HG03558 (cell line): ENCODE data around the gene ELMO1.

Experiments used
- ATAC-seq: cut with Tn5 transposase; IDR thresholded peaks from one replicate; pipeline ENCODE4 v1.9.1; 2021; ENCODE audit warnings: moderate number of reproducible peaks; ENCODE audit not compliant: unreplicated experiment; ENCODE audit errors: extremely low read depth

ELMO1 gene

DNA sequence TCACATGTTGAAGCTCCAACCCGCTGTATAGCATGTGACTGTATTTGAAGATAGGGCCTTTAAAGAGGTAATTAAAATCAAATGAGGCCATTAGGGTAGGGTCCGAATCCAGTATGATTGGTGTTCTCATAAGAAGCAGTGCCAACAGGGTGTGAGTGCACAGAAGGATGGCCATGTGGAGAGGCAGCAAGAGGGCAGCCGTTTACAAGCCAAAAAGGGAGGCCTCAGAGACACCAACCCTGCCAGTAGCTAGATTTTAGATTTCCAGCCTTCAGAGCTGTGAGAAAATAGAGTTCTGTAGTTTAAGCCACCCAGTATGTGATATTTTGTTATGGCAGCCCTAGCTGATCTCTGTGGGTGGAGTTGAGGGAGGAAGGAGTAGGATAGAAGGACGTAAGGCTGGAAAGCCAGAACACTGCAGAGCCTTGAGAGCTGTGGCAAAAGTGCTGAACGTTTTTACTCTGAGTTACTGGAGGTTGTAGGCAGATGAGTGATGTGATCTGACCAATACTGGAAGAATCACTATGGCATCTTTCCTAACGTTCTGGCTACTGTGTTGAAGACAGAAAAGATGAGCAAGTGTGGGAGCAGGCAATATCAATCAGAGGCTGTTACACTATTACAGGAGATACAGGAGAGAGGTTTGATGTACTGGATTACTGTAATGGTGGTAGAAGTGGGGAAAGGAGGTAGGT is 334.9 kb downstream of the ELMO1 start:
- no peak for ATAC-seq

DNA sequence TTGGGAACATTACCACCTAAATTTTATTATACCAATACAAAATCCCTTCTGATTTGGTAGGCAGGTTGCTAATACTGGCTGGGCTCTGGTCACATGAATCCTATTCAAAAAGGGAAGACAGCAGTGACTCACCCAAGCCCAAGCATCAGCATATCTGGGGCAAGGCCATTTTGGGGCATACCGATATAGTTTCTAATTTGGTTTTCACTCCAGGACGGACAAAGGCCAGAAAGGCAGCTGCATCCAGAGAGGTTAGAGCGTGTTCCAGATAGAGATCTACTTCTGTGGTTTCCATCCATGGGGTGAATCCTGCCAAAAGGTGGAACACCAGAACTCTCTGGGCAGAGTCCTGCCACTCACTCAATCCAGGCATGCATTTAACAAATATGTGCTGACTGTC is 335.8 kb downstream of the ELMO1 start:
- no peak for ATAC-seq

- no peak for ATAC-seq
Observed at GRCh38 chr7:37112218-37112617, 336.4 kb downstream of the ELMO1 start.

DNA sequence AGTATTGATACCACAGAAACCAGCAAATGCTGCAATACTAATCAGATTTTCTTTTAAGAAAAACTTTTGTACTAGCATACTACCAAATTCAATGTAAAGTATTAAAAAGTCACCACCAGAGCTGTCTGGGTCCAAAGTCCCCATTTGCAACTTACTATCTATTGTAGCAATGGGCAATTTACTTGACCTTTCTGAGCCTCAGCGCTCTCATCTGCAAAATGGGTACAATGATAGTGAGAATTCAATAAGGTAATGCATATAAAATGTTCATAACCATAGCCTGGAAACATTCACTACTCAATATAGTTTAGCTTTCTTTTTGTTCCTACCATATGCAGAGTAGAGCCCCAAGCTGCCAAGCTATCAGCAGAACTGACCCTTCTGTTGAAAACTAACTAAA is 337.2 kb downstream of the ELMO1 start:
- no peak for ATAC-seq

DNA sequence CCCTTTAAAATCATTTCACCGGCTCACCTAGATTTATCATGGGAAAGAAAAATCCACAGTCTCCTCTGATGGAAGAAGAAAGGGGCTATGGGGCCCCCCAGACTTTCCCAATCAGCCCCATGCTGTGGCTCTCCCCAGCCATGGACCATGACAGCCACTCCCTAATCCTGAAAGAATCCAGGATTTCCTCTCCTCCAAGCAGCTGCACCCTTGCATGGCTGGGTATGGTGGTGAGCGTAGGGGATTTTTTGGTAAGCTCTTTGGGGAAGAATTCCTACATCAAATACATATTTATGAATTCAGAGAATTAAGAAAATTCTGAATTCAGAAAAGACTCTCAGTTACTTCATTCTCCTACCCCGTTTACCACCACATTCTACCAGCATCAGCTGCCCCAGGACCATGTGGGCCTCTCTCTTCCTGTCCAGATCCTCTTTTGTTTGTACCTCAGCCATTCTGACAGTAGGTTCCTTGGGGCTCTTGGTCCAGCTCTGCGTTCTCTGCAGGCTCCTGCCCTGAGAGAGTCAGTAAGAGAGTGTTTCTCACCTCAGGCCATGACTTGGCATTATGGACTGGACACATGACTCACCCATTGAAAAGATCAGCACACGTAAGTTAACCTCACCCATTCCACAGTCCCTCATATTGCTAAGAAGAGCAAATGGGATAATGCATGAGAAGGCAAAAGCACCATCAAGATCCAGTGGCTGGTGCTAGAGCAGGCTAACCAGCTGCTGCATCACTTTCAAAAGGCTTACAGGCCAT is 337.8 kb downstream of the ELMO1 start:
- no peak for ATAC-seq

DNA sequence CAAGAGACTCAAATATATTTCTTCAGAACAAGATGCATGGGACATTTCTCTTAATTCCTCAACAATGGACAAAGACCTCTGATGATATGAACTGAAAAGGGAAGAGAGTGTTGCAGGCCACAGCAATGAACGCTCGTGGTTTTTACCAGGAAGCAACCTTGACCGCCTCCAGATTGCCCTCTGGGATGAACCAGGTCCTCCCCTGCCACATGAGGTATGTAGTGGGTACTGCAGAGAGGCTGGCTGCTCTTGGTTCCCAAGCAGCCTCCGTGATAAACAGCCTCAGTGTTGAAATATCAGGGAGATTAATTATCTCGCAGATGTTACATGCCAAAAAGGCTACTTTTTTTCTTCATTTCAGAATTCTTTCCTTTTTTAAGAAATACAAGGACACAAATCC is 338.8 kb downstream of the ELMO1 start:
- no peak for ATAC-seq

DNA sequence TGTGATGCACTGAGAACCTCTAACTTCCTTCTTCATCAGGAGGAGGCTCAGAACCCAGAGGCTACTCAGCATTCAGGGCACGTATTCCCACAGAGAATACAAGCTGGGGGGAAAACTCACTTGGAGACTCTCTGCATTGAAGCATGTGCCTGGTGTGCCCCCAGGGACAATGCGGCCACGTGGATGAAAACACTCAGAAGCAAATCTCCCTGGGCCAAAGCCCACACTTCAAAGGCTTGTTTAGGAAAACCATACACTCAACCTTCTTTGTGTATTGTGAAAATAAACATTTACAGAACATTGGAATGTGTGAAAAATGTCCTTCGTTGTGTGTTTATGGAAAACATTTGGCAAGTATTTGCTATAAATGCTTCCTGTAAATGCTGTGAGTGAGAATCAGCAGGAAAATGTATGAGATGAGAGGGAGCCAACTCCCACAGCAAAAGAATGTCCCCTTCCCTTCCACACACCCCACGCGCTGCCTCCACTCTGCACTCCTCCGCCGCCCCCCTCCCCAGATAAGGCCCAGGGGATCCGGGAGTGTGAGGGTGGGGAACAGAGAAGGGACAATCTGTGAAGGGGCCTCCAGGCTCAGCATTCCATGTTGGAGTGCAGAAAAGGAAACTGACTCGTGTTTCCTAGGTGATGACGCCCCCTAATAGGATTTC is 339.5 kb downstream of the ELMO1 start:
- ATAC-seq = no peak

DNA sequence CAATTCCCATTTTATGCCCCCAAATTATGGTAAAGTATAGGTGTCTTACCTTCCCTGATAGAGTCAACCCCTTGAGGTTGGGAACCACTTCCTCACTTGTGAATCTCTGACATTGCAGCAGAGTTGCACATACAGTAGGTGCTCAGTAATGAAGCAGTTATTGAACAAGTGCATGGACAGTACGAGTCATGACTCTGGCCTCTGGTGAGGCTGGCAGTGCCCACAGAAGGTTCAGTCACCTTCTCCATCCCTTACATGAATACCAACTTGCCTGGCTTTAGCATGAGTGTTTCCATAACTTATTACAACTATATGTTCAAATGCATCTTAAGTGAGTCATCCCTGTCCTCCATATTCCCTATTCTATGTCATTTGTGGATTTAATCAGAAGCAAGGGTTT is 340.0 kb downstream of the ELMO1 start:
- no peak for ATAC-seq

DNA sequence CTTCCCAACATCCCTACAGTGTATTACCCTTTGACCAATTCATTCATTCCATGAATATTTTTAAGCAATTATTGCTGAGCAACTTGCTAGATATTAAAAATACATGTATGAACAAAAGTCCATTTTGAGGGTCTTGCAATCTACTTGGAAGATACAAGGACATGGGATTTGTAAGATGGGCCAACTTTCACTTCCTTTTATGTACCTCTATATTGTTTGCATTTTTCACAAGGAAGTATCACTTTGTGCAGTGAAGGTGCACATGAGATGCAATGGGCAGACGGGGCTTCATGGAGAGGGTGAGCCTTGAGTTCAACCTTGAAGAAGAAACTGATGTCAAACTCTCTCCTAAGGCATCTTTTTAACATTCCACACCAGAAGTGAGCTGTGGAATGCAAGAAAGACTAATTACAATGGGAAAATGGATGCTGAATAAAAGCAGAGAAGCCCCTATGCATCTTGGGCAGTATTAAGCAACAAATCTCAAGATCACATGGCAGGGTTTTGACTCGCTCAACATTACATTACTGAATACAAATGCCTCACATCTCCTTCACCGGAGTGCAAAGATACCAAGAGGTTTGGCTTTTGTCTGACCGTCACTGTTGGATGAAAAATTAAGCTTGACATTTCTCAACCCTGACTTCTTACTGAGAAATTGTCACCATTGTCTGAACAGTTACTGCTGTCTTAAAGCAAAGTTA is 341.5 kb downstream of the ELMO1 start:
- ATAC-seq = no peak

DNA sequence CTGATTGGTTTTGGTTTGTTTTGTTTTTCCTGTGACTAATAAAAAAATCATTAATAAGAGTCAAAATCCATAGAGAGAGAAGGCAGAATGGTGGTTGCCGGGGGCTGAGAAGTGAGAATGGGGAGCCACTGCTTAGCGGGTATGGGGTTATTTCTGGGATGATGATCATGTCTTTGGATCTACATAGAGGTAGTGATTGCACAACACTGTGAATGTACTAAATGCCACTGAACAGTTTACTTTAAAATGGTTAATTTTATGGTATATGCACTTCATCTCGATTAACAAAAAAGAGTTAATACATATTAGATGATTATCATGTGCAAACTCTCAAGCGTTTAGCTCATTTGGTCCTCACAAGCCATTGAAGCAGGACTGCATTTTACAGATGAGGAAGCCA is 342.9 kb downstream of the ELMO1 start:
- ATAC-seq = no peak

DNA sequence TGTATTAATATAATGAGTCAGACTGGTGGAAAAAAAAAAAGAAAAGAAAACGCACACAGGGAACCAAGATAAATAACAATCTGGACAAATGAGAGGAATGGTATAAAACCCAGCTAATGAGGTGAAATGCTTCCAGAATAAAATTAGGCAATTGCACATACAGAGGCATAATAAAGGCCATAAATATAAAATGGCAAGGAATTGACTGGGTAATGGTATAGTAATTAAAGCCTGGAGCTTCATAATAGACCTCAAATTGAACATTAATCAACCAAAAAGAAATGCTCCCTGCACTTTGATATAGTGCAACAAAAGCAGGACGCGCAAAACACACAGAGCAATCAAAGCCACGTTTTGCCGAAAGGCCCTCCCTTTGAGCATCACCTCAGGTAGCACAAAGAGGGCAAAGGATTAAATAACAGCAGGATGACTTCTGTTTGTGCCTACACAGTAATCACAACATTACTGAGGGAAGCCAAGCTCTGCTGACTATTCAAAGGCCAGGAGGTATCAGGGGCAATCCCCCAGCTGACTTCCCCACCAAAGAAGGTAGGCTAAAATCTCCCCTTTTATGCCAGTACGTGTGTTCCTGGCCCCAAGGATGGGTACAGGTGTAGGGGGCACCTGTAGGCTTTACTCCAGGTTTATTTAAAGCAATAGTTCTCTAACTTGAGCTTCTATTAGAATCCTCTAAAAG is 343.7 kb downstream of the ELMO1 start:
- ATAC-seq = no peak

DNA sequence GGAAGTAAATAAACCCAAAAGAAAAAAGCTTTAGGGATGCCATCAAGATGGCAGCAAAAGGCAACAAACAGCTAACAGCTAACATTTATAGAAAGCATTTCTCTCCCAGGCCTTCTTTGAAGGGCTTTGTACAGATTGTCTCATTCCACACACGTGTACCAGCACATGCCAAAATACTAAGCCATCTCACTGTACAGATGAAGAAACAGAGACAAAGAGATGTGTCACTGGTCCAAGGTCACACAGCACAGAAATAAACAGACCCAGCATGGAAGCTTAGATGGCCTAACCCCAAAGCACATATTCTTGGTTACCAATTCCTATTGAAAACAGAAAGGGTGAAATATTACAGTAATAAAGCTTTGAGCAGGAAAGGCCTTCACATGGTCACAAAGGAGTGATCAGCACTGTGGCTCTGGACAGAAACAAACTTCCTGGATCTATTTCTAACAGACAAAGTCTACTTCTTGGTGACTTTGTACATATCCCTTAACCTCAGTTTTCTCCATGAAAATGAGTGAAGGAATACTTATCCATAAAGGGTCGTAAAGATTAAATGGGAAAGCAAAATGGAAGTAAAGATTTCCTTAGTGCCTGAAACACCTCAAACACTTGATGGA is 346.0 kb downstream of the ELMO1 start:
- no peak for ATAC-seq

DNA sequence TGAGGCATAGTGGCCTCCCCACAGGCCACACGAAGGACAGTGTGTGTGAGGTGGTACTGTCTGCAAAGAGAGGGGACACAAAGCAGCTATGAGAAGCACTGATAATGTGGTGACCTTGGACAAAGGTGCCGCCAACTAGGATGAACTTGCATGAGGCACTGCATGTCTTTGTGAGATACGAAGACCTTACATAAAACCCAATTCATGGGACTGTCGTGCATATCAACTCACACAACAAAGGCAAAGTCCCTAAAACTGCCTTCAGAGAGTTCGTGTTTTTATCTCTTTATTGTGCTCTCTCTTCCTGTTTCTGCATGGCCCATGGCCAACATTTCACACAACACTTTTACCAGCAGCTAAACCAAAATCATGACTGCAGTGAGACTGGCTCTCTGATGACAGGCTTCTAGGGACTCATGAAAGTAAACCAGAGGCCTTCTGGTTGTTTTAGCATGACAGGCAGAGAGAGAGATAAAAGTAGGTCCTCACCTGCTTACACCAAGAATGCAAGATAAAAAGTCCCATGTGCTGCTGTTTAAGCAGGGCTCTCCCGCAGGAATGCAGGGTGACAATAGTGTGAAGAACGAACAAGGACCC is 347.8 kb downstream of the ELMO1 start:
- ATAC-seq = no peak

GRCh38 chr7:37098762-37099161 is 349.9 kb downstream of the ELMO1 start:
- no peak for ATAC-seq

DNA sequence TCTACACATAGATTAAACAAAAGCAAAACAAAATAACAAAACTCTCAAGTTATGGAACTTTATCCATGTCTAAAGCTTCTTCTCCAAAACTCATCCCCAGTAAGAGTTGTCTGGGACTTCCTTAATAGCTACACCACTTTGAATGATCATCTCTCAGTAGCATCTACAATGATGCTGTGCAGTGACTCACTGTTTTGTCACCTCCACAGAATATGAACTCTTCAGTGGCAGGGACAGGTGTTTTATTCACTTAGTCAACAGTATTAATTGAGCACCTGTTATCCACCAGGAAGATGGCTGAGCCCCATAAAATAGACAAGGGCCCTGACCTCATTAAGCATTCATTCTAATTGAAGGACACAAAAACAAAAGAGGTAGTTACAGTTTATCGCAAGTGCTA is 350.7 kb downstream of the ELMO1 start:
- ATAC-seq = no peak

GRCh38 chr7:37097276-37097675 is 351.4 kb downstream of the ELMO1 start:
- ATAC-seq = no peak

- no peak for ATAC-seq
Observed at GRCh38 chr7:37096341-37096740, 352.3 kb downstream of the ELMO1 start.

- ATAC-seq = no peak
Observed at GRCh38 chr7:37095122-37095521, 353.5 kb downstream of the ELMO1 start.

- no peak for ATAC-seq
Observed at GRCh38 chr7:37093257-37093656, 355.4 kb downstream of the ELMO1 start.
